Erythroblast (primary cell): ENCODE measurements around the gene PDE6H.
A peak's percentile ranks its signal among the peaks of the same experiment; 100 is the strongest.

Experiments
- DNase-seq, 2 experiments: peaks; one replicate each; lab custom pipeline; 2025; lab: John Stamatoyannopoulos, UW
- GATA1 ChIP-seq: IDR thresholded peaks from 2 replicates; pipeline ENCODE4 v1.6.1; 2011; ENCODE audit warnings: low read depth, mild to moderate bottlenecking, control low read depth, low read length, moderate library complexity
- POLR2A ChIP-seq: IDR thresholded peaks from 2 replicates; pipeline ENCODE4 v1.6.1; 2011; ENCODE audit warnings: mild to moderate bottlenecking, low read length

The PDE6H gene

GRCh38 chr12:14972816-14973215 is at the start of gene PDE6H:
Gene PDE6H, plus strand, starts transcription at chr12:14973042. Its CDS starts 4,971 bp downstream, at chr12:14978013.
- no peak for DNase-seq
- TF ChIP-seq POLR2A (no peak), GATA1 (no peak)

DNA sequence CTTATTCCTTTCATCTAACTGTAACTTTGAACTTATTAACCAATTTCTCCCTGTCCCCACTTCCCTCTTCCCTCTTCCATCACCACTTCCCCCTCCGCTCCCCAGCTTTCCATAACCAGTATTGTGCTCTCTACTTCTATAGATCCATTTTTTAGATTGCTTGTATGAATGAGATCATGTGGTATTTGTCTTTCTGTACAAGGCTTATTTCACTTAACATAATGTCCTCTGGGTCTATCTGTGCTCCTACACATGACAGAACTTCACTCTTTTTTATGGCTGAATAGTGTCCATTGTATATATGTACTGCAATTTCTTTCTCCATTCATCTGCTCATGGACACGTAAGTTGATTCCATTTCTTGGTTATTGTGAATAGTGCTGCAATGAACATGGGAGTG is 48.9 kb upstream of the PDE6H start:
- TF ChIP-seq POLR2A, result no peak
- no peak for TF ChIP-seq GATA1
- no peak for DNase-seq

DNA sequence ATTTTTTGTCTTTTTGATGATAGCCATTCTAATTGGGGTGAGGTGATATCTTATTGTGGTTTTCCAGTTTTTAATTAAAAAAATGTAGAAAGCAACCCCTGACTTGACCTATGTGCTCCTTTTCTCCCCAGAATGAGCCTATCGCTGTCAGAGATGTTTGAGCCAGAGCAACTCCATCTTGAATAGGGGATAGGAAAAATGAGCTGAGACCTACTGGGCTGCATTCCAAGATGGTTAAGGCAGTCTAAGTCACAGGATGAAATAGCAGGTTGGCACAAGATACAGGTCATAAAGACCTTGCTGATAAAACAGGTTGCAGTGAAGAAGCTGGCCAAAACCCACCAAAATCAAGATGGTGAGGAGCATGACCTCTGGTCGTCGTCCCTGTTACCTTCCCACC is 48.3 kb upstream of the PDE6H start:
- TF ChIP-seq GATA1 (no peak), POLR2A (no peak)
- no peak for DNase-seq

DNA sequence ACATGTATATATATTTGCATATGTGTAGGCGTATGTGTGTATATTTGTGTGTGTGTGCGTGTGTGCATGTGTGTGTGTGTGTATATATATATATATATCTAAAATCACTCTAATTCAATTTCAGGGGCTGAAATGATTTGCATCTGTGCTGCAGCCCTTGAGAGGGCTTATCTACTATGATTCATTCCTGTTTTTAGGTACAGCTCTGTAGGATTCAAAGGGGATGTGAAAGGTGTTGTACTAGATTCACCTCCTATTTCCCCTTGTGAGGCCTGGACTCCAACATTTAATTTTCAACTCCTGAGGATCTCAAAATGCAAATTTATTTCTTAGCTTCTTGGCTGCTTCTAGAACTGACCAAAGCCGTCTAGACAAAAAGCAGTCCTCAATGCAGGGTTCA is 45.6 kb upstream of the PDE6H start:
- no peak for DNase-seq
- TF ChIP-seq POLR2A (no peak), GATA1 (no peak)

GRCh38 chr12:14928931-14929330 is 43.9 kb upstream of the PDE6H start:
- no peak for DNase-seq
- TF ChIP-seq POLR2A, result no peak

GRCh38 chr12:14930299-14930698 is 42.5 kb upstream of the PDE6H start:
- no peak for DNase-seq
- TF ChIP-seq POLR2A (no peak), GATA1 (no peak)

DNA sequence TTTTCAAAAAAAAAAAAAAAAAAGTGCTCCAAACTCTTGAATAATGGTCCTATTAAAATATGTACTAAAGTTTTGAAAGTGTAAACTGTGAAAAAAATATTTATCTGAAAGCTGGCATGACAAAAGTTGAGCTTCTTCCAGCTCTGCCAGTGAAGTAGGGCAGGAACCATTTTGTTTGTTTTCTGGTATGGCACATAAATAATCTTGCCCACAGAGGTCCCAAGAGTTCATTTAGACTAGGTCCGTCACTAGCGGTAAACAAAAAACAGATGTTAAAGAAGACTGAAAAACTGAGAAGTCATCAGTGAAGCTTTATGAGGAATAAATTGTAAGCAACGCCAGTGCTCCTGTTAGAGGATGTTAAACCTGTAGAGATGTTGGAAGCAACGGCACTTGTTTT is 41.5 kb upstream of the PDE6H start:
- TF ChIP-seq POLR2A (no peak), GATA1 (no peak)
- no peak for DNase-seq

- no peak for DNase-seq
- no peak for TF ChIP-seq POLR2A
- TF ChIP-seq GATA1, result no peak
Observed at GRCh38 chr12:14931791-14932560, 40.9 kb upstream of the PDE6H start.

GRCh38 chr12:14934511-14934910 is 38.3 kb upstream of the PDE6H start:
- DNase-seq, result no peak
- no peak for TF ChIP-seq POLR2A
- TF ChIP-seq GATA1, result no peak

- DNase-seq, result no peak
- TF ChIP-seq POLR2A (no peak), GATA1 (no peak)
Observed at GRCh38 chr12:14935031-14935430, 37.8 kb upstream of the PDE6H start.

DNA sequence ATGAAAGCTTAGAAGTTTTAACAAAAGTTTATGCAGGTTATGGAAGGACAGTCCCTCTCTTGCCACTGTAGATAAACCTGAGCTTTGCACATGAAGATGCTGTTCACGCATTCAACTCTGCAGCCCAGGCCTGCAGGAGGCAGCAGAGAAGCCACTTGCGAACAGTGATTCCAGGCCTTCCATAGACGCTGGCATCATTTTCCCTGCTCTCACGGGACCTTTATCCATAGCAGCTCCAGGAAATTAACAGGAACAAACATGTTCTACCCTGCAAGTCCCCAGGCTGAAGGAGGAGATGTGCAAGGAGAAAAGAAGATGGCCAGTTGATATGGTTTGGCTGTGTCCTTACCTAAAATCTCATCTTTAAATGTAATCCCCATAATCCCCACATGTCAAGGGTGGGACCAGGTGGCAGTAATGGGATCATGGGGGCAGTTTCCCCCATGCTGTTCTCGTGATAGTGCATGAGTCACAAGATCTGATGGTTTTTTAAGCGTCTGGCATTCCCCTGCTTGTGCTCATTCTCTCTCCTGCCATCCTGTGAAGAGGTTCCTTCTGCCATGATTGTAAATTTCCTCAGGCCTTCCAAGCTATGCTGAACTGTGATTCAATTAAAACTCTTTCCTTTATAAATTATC is 36.5 kb upstream of the PDE6H start:
- peak in 1 of 2 experiments; percentile 21 for DNase-seq
- TF ChIP-seq GATA1, result no peak
- TF ChIP-seq POLR2A, result no peak

- DNase-seq, result no peak
- no peak for TF ChIP-seq POLR2A
- no peak for TF ChIP-seq GATA1
Observed at GRCh38 chr12:14937014-14937413, 35.8 kb upstream of the PDE6H start.

GRCh38 chr12:14937689-14938088 is 35.2 kb upstream of the PDE6H start:
- peak; percentile 7 to 15 for DNase-seq
- TF ChIP-seq GATA1 (no peak), POLR2A (no peak)

- TF ChIP-seq GATA1, result no peak
- no peak for TF ChIP-seq POLR2A
- no peak for DNase-seq
Observed at GRCh38 chr12:14938301-14938700, 34.5 kb upstream of the PDE6H start, which contains the start of gene ERP27. Gene ERP27, minus strand, starts transcription at chr12:14938537. Its CDS starts 29 bp downstream, at chr12:14938508.

GRCh38 chr12:14941369-14941768 is 31.5 kb upstream of the PDE6H start:
- no peak for DNase-seq
- TF ChIP-seq GATA1, result no peak
- TF ChIP-seq POLR2A, result no peak
